Measurements from ENCODE around the gene CC2D1A. TPM values are rescaled to one million over a fixed set of nuclear protein-coding genes. Genes with fewer than 3 reads are reported as not detected.
"Not testable (repeated sequence)": the region's sequence is repeated elsewhere in the genome, so short reads cannot be mapped to it uniquely, and the experiment has no call there.

The CC2D1A gene
- total RNA-seq, 1 experiment from 2014 or later, result 67.7 TPM

GRCh38 chr19:13920940-13921747 is 15.1 kb downstream of the CC2D1A start:
- no peaks in the 10 kb centered on the region for H3K9me3 ChIP-seq (ENCODE audit: low read length)
- TF ChIP-seq EZH2 (IDR thresholded peaks at IDR 0.05; ENCODE audit: low read length, unreplicated experiment) (no peak), EZH2phosphoT487 (IDR thresholded peaks at IDR 0.05; ENCODE audit: borderline replicate concordance, low read length) (no peak)
- TF ChIP-seq, protein P1, sequence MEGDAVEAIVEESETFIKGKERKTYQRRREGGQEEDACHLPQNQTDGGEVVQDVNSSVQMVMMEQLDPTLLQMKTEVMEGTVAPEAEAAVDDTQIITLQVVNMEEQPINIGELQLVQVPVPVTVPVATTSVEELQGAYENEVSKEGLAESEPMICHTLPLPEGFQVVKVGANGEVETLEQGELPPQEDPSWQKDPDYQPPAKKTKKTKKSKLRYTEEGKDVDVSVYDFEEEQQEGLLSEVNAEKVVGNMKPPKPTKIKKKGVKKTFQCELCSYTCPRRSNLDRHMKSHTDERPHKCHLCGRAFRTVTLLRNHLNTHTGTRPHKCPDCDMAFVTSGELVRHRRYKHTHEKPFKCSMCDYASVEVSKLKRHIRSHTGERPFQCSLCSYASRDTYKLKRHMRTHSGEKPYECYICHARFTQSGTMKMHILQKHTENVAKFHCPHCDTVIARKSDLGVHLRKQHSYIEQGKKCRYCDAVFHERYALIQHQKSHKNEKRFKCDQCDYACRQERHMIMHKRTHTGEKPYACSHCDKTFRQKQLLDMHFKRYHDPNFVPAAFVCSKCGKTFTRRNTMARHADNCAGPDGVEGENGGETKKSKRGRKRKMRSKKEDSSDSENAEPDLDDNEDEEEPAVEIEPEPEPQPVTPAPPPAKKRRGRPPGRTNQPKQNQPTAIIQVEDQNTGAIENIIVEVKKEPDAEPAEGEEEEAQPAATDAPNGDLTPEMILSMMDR (conservative IDR thresholded peaks at IDR 0.05; ENCODE audit: low read depth, low read length), result no peak
- H3K27ac ChIP-seq (ENCODE audit: low read length), result no peak overlapping the region
- no peaks in the 10 kb centered on the region for H3K4me1 ChIP-seq (ENCODE audit: insufficient read depth, low read length)
- no peak overlapping the region for H2AFZ ChIP-seq (ENCODE audit: low read length)
- CTCF ChIA-PET, result interaction anchor here (0.6 kb wide), 1 partner anchor 635 kb away, joined by 4 read pairs; no protein-coding TSS in a partner anchor
- H3K36me3 ChIP-seq (ENCODE audit: low read depth, low read length), result peaks cover 53% of the 10 kb centered on the region
- POLR2A ChIA-PET (ENCODE audit: unreplicated experiment), result no interaction called here
- DNase-seq, result peak; percentile 60
- no peak overlapping the region for H3K4me2 ChIP-seq (ENCODE audit: low read length)
- intact Hi-C loops (cut with micrococcal nuclease), result no loop called here
- no peaks in the 10 kb centered on the region for H4K20me1 ChIP-seq (ENCODE audit: low read length)
- BruUV-seq (replicated peaks), result no TSS peak
- no peaks in the 10 kb centered on the region for H3K9me2 ChIP-seq (replicated peaks; ENCODE audit: low read length)
- H3F3A ChIP-seq (ENCODE audit: low read length, unreplicated experiment), result no peaks in the 10 kb centered on the region
- ATAC-seq, result peak; percentile 85
- H3K4me3 ChIP-seq (ENCODE audit: low read length), result no peak overlapping the region
- H3K27me3 ChIP-seq (ENCODE audit: low read length), result no peaks in the 10 kb centered on the region
- no peaks in the 10 kb centered on the region for H3K79me2 ChIP-seq (ENCODE audit: low read length)
- H3K9ac ChIP-seq (ENCODE audit: low read length), result no peak overlapping the region

- H3K9me3 ChIP-seq (ENCODE audit: low read length); H3K27me3 ChIP-seq (ENCODE audit: low read length); ATAC-seq; BruUV-seq (replicated peaks); H3K4me2 ChIP-seq (ENCODE audit: low read length); H3K4me1 ChIP-seq (ENCODE audit: insufficient read depth, low read length); H3K27ac ChIP-seq (ENCODE audit: low read length); POLR2A ChIA-PET (ENCODE audit: unreplicated experiment); DNase-seq; H3K79me2 ChIP-seq (ENCODE audit: low read length); CTCF ChIA-PET; H3K9me2 ChIP-seq (replicated peaks; ENCODE audit: low read length); H2AFZ ChIP-seq (ENCODE audit: low read length); H3K9ac ChIP-seq (ENCODE audit: low read length); intact Hi-C loops (cut with micrococcal nuclease); H3F3A ChIP-seq (ENCODE audit: low read length, unreplicated experiment); H3K4me3 ChIP-seq (ENCODE audit: low read length); H4K20me1 ChIP-seq (ENCODE audit: low read length): not testable (repeated sequence)
- peaks cover 58% of the 10 kb centered on the region for H3K36me3 ChIP-seq (ENCODE audit: low read depth, low read length)
Observed at GRCh38 chr19:13922118-13922517, 16.1 kb downstream of the CC2D1A start.

GRCh38 chr19:13923194-13923987 is 17.4 kb downstream of the CC2D1A start:
- Histone ChIP-seq H3K79me2 (ENCODE audit: low read length) (no peaks in the 10 kb centered on the region), H2AFZ (ENCODE audit: low read length) (no peak overlapping the region), H3F3A (ENCODE audit: low read length, unreplicated experiment) (no peaks in the 10 kb centered on the region), H3K36me3 (ENCODE audit: low read depth, low read length) (peaks cover 55% of the 10 kb centered on the region), H3K4me3 (ENCODE audit: low read length) (no peak overlapping the region), H3K27me3 (ENCODE audit: low read length) (no peaks in the 10 kb centered on the region), H3K4me1 (ENCODE audit: insufficient read depth, low read length) (no peaks in the 10 kb centered on the region), H3K9ac (ENCODE audit: low read length) (no peak overlapping the region), H3K4me2 (ENCODE audit: low read length) (no peak overlapping the region), H3K9me2 (replicated peaks; ENCODE audit: low read length) (no peaks in the 10 kb centered on the region), H3K27ac (ENCODE audit: low read length) (no peak overlapping the region), H3K9me3 (ENCODE audit: low read length) (no peaks in the 10 kb centered on the region), H4K20me1 (ENCODE audit: low read length) (no peaks in the 10 kb centered on the region)
- BruUV-seq (replicated peaks), result no TSS peak
- intact Hi-C loops (cut with micrococcal nuclease), result no loop called here
- POLR2A ChIA-PET (ENCODE audit: unreplicated experiment), result no interaction called here
- TF ChIP-seq, protein P1 (conservative IDR thresholded peaks at IDR 0.05; ENCODE audit: low read depth, low read length), result no peak
- TF ChIP-seq EZH2 (IDR thresholded peaks at IDR 0.05; ENCODE audit: low read length, unreplicated experiment) (no peak), EZH2phosphoT487 (IDR thresholded peaks at IDR 0.05; ENCODE audit: borderline replicate concordance, low read length) (no peak)
- ATAC-seq (no peak), DNase-seq (no peak)
- CTCF ChIA-PET, result no interaction called here
